SK-N-SH (cell line): ENCODE data around the gene FAM110A.

ENCODE experiments used
- CTCF ChIP-seq: fragments of 200-600 bp; sonication (generic); IDR thresholded peaks from 2 replicates; pipeline ENCODE4 v1.6.1; 2017; ENCODE audit warnings: antibody characterized with exemption, mild to moderate bottlenecking, moderate library complexity
- FOSL2 ChIP-seq: IDR thresholded peaks from 2 replicates; pipeline ENCODE4 v1.4.0; 2012; ENCODE audit warnings: low read depth, mild to moderate bottlenecking, moderate library complexity, borderline replicate concordance
- REST ChIP-seq: IDR thresholded peaks from 2 replicates; pipeline ENCODE4 v1.6.1; 2012; ENCODE audit warnings: mild to moderate bottlenecking, low read depth, low read length, moderate library complexity
- SMC3 ChIP-seq: IDR thresholded peaks from 2 replicates; pipeline ENCODE4 v1.6.1; 2012; ENCODE audit warnings: low read depth, low read length, improper control_type of control experiment
- TAF1 ChIP-seq: IDR thresholded peaks from 2 replicates; pipeline ENCODE4 v1.6.1; 2012; ENCODE audit warnings: low read depth, mild to moderate bottlenecking, low read length, moderate library complexity, borderline replicate concordance

GRCh38 chr20:818001-818664 is 15.4 kb upstream of the FAM110A start:
- TF ChIP-seq REST: no peak
- no peak for TF ChIP-seq CTCF
- no peak for TF ChIP-seq TAF1
- no peak for TF ChIP-seq FOSL2
- TF ChIP-seq SMC3: no peak
